GM21381 (cell line): ENCODE measurements around the gene KCTD3.

Source experiments
- ATAC-seq: cut with Tn5 transposase; IDR thresholded peaks from one replicate; pipeline ENCODE4 v1.9.1; 2021; ENCODE audit warnings: mild to moderate bottlenecking, moderate library complexity; ENCODE audit not compliant: unreplicated experiment

Gene KCTD3

DNA sequence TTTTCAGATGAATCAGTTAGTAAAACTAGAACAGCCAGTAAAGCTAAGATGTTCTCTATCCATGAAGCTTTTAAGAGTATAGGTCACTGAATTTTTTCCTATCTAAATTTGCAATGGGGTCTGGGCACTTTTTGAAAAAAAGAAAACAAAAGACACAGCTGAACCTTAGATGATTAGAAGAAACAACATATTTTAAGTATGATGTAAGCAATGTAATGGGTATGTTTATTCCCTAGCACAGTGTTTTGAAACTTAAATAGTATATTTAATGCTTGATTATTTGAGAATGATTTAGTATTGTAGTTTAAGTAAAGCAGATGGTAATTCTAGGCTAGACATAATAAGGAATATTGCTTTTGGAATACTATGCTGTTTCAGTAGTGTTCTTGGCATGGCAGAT is 36.2 kb downstream of the KCTD3 start:
- no peak for ATAC-seq

DNA sequence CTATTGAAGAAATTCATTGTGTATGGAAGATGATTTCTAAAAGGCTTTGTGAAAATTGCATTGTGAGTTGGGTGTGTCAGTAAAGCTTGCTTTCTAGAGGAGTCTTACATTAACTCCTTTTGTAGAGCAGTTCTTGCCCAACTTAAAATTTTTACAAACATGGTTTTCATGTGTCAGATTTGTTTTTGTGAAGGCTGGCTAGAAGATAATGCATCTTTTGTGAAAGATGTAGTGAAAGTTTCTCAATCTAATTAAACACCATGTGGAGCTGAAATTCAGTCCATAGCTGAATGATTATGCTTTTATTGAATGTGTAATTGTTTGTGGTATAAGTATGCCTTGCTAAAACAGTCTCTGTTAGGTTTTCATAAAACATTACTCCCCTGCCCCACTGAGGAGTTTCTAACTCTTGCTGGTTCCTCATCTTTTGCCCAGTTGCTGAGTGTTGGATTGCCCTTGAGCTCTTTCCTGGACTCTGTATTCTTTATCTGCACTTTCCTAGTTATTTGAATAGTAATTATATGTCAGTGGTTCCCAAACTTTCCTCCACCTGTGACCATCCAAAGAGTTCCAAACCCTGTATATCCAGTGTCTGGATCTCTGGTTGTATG is 38.0 kb downstream of the KCTD3 start:
- no peak for ATAC-seq

DNA sequence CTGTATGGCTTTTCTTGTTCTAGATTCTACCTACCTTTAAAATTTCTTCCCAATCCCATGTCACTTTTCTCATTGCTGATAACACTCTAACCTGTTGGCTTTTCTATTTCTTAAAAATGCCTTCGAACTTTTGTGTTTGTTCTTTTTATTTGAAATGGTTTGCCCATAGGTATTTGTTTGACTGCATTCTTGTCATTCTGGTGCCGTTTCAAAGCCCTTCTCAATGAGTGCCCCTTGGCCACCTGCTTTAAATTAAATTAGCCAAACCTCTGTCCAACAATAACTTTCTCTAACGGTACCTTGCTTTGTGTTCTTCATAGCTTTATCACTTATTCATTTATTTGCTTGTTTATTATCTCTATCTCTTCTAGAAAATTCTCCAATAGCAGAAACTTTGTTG is 38.9 kb downstream of the KCTD3 start:
- no peak for ATAC-seq

DNA sequence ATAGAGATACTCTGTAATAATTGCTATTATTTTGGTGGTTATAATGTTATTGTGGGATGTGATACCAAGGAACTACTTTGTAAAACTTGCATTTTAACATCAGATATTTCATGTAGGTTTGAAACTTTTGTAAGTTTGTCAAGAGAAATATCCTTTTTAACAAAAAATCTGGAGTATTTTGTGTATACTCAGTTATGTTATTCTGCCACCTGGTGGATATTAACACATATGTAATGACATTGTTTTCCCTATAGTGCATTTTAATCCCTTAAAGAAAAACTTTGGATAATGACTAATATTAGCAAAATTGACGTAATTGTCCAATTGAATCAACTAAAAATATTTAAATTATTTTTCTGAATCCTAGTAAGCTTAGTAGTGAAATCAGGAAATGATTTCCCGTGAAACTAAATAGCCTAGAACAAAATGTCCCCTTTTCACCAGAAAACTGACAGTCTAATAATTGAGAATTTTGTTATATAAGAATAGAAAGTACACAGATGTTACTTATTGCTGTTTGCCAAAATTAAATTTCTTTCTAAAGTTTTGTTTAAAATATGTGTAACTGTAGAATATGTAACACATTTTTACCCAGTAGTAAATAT is 39.6 kb downstream of the KCTD3 start:
- no peak for ATAC-seq

DNA sequence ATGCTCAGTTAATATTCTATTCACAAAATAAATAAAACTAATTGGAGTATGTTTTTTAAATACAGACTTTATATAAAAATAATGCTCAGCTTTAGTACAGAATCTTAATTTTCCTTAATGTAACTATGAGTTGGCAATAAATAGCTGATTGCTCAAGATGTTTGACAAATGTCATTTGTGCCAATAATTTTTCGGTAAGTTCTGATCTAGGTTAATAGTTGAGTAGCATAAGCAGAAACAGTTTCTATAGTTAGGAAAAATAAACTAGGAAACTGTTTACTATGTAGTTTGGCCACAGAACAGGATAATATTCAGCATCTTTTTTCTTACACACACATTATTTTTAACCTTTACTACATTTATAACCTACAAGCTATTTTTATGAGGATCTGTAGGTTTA is 40.3 kb downstream of the KCTD3 start:
- no peak for ATAC-seq

DNA sequence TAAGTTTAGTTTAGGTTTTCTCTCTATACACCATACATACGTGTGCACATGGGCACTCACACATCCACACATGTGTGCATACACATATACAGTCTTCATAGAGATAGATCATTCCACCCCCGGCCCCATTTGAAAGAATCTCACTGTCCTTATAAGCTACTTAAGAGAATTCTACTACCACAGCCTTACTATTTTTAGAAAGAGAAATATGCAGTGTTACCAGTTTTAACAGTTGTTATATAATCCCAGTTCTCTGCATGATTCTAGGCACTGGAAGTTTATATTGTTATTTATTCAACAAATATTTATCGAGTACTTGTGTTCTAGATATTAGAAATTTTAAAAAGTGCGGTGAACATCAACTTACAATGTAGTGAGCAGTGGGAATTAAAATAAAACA is 41.5 kb downstream of the KCTD3 start:
- no peak for ATAC-seq

DNA sequence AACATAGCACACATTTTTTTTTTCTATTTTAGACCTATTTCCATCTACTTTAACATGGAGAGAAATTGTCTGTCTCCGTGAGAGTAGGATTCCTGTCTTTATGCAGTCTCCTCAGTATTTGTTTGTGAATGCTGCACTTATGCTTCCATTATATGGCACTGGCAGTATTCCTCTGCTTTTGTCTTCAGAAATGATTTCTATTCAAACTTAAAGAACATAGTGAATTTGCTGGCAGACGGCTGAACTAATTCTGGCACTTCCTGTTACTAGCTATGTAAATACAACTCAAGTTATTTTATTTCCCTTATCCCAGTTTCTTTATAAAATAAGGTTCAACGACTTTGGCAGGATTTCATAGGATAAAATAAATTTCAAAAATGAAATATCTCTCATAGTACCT is 45.3 kb downstream of the KCTD3 start:
- no peak for ATAC-seq

DNA sequence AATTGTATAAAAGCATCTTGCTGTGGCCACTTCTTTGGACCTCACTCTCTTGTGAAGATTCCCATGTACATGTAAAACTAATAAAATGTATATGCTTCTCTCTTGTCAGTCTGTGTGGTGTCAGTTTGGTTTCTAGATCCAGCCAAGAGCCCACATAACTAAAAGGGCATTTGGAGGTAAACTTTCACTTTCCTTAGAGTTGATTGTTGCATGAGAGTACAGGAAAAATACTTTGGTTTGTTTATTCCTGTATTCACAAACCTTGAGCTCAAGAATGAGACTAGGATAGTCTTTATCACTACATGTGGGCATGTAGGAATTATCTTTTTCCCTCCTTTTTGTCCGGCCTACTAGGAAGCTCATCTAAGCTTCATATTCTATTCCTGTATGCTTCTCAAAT is 50.9 kb downstream of the KCTD3 start:
- no peak for ATAC-seq

DNA sequence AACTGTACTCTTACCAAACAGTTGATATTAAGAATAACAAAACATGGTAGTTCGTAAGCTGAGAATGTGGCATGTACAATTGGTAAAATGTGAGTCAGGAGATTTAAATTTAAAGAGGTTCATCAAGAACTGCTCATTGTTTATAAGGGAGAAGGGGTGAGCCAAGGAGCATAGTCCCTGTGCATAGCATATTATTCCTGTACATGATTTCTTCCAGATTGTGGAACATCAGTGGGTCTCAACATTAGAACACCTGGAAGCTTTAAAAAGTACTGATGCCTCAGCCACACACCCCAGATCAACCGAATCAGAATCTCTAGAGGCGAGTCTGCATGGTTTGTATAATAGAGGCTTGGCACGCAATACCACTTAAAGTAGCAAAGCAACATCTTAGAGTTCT is 56.1 kb downstream of the KCTD3 start:
- no peak for ATAC-seq

DNA sequence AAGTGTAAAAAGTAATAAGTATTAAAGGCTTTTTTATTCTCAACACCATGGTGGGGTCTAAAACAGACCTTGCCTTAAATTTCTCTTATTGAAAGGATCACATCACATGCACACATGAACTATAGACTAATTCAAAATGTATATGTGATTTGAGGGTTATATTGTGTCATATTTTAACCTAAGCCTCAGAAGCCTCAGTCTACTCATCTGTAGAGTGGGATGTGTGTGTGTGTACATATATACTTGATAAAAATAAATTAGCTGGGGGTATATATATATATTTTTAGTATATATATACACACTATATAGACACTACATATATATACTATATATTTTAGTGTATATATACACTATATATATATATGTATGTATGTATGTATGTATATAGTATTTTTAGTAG is 58.8 kb downstream of the KCTD3 start:
- ATAC-seq, result no peak

DNA sequence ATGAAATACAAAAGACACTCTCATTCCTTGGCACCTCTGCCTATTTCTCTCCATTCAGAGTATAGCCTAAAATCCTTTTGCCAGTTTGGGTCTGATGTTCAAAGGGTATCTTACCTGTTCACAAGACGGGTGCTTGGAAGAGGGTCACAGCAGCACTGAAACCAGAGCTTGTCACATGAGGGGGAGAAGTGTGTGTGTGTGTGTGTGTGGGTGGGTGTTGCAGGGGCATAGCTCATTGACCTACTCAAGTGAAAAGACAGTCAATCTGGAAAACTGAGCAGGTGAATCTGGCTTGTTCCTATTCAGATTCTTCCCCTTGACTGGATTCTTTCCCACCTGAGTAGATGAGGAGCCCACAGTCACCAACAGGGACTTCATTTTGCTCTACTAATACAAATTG is 63.9 kb downstream of the KCTD3 start:
- ATAC-seq, result no peak

DNA sequence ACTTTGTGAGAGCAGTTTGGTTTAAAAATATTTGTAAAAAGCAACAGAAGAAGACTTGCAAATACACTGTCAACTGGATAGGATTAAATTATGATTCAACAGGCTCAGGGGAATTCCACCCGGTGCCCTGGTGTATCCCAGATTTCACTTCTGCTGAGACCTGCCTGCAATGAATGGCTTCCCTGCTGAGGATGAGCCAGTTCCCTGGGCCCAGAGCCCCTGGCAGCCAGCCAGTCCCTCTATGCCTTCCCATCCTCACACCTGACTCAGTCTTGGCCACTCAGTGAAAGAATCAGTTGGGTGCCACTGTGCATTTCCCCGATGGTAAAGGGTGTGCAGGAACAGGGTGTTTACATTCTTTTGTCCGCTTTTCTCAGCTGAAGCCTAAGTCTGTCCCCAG is 64.4 kb downstream of the KCTD3 start:
- no peak for ATAC-seq

DNA sequence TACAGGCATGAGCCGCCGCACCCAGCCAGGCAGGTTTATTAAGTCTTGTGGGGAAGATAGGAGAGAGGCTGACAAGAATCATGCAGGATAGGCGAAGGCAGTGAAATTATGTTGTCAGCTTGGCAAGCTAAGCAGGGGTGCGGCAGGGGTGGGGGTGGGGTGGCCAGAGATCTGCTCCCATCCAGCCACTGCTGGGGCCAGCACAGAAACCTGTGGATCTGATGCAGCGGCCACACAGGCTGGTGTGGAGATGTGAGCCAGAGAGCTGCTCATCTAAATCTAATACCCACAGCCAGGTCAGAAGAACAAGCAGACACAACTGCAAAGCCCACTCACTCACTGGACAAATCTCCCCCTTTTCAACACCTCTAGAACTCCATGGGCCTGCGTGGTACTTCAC is 68.7 kb downstream of the KCTD3 start:
- ATAC-seq, result no peak

DNA sequence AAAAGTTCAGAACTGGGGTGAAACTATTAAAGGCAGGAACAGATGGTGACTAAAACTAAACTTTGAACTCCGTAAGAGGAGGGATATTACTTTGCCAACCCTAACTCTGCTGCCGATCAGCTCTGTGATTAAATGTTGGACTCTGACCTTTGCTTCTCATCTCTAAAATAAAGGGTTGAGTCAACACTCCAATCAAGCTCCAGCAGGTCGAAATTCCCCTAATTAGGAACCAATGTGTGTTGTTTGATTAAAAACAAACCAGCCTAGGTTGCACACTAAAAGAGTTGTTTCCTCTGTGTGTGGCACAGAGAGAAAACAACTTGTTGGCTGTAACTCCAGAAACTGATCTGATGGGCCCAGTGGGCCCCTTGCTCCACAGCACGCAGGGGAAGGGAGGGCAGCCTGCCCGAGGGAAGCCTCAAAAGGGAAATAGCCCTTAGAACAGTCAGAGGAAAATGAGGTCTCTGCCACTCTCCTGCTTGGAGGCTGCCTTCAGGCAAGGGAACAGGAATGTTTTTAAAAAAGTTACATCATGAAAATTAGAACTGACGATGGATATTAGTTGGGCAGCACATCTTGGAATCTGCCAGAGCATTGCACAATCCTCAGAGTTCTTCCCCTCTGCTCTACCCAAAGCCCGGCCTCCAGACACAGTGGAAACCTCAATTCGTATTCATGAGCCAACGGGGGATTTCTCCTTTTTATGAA is 69.3 kb downstream of the KCTD3 start:
- ATAC-seq, result no peak

DNA sequence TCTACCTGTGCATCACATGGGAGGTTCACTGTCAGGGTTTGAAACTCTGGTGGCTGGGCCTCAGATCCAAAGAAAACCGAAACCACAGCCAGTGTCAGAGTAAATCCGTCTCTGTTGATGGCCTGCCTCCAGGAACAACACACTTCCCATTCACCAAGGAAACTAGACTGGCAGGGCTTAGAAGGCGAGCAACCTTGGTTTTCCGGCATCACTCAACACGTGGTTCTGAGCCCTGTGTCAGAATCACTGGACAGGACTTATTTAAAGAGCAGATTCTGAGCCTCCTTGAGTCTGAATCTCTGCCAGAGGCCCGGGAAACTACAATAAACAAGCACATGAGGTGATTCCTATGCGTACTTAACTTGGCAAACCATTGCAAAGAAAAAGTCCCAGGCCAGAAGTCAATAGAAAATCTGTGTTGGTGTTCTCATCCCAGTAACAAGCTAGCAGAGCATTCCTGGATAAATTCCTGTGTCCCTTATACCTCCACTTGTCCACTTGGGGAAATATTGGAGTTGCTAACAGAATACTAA is 70.0 kb downstream of the KCTD3 start:
- no peak for ATAC-seq

DNA sequence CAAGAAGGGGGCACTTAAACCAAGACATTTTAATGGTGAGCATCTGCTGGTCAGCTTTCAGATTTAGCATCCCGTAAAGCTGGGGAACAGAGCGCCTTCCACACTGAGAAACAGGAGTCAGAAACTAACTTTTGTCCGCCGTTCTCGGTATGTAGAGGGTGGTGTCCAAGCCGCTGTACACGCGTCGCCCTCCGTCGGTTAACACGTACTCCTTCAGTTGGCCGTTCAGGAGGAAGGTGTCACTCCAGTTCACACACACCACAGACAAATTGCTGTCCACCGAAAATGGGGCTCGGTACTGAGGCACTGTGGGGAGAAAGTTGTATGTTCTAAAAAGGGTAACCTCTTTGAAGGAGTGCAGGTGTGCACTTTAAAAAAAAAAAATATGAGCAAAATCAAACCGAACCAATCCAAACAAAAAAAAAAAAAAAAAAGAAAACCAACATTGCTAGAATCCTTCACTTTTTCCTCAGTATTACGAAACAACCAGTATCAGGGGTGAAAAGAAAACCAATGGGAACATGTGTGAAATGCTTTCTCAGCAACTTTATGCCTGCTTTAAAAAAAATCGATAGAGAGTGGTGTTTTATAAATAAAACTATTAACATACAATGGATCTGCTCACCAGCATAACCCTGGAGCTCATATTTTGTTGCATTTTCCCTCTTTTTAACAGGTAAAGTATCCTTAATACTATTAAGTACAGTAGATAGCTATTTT is 73.5 kb downstream of the KCTD3 start:
- no peak for ATAC-seq

DNA sequence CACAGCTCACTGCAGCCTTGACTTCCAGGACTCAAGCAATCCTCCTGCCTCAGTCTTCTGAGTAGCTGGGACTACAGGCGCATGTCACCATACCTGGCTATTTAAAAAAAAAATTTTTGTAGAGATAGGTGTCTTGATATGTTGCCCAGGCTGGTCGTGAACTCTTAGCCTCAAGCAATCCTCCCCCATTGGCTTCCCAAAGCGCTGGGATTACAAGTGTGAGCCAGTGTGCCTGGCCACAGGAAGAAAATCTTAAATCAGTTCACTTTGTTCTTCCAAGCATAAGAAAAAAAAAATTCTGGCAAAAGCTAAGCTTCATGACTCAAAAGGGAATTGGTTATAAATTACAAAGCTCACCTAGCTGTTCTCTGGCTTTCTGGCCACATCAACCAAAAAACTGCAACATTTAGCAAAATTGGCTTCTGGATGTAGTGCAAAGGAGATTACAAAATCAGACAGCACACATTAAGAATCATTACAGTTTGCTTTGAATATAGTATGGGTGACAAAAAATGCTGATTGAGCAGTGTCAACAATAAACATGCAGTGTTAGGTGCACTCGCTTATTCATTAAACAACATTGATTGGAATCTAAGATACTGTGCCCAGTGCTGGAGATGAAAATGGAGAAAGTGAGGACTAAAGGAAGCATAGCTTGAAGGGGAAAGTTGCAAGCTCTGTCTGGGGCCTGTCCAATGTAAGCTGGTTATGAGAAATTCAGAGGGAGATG is 76.7 kb downstream of the KCTD3 start:
- ATAC-seq, result no peak

DNA sequence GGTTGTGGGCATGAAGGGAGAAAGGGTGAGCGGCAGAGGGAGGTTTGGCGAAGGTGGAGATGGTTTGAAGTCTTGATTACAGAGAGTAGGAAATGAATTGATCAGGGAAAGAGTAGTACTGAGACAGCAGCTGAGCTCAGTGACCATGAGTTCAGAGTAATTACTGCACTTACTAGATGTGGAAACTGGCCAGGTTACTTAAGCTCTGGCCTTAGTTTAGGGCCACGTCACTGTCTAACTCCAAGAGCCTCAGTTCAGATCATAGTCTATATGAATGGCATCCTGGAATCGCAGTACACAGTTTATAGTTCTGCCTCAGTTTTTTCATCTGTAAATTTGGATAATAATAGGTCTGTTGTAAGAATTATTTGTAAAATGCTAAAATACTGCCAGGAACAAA is 78.1 kb downstream of the KCTD3 start:
- no peak for ATAC-seq

DNA sequence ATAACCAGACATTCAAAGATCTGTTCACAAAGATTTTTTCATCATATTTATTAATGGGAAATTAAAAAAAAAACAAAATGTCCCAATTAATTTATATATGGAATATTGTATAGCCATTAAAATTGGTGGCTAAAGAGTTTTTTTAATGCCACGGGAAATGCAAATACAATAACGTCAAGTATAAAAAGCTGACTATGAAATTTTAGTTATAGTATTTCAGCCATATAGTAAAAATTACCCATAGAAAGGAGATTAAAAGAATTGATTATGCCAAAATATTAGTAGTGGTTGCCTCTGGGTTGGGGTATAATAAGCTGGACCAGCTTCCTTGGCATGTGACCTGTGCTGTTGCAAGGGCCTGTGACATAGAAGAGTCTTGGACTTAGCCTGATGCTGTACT is 78.8 kb downstream of the KCTD3 start:
- ATAC-seq, result no peak

DNA sequence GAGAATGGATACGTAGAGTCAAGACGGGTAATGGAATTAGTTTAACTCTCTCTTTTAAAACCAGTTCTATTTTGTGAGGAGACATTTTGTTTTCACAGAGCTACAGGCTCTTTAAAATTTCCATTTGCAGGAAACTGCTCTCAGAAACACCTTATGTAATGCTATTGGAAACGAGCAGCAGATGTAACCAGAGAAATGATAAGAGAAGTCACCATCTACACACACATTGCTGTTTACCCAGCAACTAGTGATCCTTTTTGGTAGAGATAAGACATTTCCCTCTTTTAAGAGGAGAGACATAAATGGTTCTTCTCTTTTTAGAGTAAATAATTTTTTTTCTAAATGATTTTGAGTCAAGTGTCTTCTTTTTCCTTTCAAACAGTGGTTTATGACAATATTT is 80.6 kb downstream of the KCTD3 start:
- ATAC-seq, result no peak

DNA sequence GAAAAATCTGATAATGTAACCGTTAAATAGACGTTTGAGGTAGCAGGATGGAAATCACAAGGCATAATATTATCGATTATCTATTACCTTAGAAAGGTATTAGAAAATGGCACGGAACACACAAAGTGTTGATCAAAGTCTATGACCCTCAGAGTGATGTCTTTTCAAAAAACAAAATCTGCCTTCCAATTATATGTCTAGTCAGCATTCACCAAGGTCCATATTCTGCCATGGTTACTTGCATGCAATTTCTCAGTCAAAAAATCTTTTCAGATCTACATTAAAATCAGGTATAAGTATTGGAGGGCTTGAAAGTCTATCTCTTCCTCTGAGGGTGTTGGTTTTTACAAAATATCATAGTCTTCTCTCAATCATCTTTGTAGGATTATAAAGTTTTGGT is 81.9 kb downstream of the KCTD3 start:
- ATAC-seq, result no peak
